Osteocyte (in vitro differentiated cells): ENCODE measurements around the gene SIGLEC14. TPM values are rescaled to one million over a fixed set of nuclear protein-coding genes. Genes with fewer than 3 reads are reported as not detected.

Experiments
- DNase-seq: peaks from one replicate; pipeline ENCODE4 v3.0.0; 2021; ENCODE audit warnings: mixed read lengths; ENCODE audit not compliant: unreplicated experiment; ENCODE audit errors: extremely low spot score
- H3K27ac Mint-ChIP-seq: one replicate; pipeline ENCODE4 v1.8.0; 2021; ENCODE audit warnings: mild to moderate bottlenecking, mixed read lengths; ENCODE audit not compliant: unreplicated experiment
- H3K27me3 Mint-ChIP-seq: one replicate; pipeline ENCODE4 v1.8.0; 2021; ENCODE audit warnings: mixed read lengths; ENCODE audit not compliant: unreplicated experiment
- H3K36me3 Mint-ChIP-seq: one replicate; pipeline ENCODE4 v1.8.0; 2021; ENCODE audit warnings: mixed read lengths; ENCODE audit not compliant: unreplicated experiment
- H3K4me1 Mint-ChIP-seq: one replicate; pipeline ENCODE4 v1.8.0; 2021; ENCODE audit warnings: mixed read lengths; ENCODE audit not compliant: unreplicated experiment
- H3K4me3 Mint-ChIP-seq: one replicate; pipeline ENCODE4 v1.8.0; 2021; ENCODE audit warnings: mild to moderate bottlenecking, moderate library complexity, mixed read lengths; ENCODE audit not compliant: unreplicated experiment
- H3K9me3 Mint-ChIP-seq: one replicate; pipeline ENCODE4 v1.8.0; 2021; ENCODE audit warnings: mixed read lengths; ENCODE audit not compliant: unreplicated experiment
- total RNA-seq: library from RNA; stranded (reverse); gene quantifications from 2 replicates; pipeline ENCODE4 v1.2.1, GENCODE V29; 2021
- TF ChIP-seq, protein P1 (sequence below): fragments of 200-600 bp; sonication (generic); IDR thresholded peaks from 2 replicates; pipeline ENCODE4 v1.5.0; 2021; ENCODE audit warnings: antibody characterized with exemption, mild to moderate bottlenecking, moderate library complexity

The SIGLEC14 gene
- total RNA-seq, 1 donor from 2014 or later, result not detected

DNA sequence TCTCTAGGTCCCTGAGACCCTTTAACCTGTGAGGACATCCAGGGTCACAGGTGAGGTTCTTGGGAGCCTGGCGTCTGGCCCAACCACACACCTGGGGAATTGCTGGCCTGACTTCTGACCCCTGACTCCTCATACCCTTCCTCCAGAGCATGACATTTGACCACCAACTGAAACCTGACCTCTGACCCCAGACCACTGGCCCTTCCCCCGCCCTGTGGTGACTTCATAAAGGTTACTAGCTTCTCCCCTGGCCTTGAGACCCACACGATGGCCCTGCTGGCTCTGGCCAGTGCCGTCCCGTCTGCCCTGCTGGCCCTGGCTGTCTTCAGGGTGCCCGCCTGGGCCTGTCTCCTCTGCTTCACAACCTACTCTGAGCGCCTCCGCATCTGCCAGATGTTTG, 46.6 kb upstream of the SIGLEC14 start, which contains the start of gene SPACA6:
SPACA6 (plus strand) TSS at position 71 of the 400 bp plus-strand sequence; CDS start at position 268, 197 bp downstream.
- no peaks in the 10 kb centered on the region for H3K9me3 Mint-ChIP-seq
- TF ChIP-seq, protein P1, sequence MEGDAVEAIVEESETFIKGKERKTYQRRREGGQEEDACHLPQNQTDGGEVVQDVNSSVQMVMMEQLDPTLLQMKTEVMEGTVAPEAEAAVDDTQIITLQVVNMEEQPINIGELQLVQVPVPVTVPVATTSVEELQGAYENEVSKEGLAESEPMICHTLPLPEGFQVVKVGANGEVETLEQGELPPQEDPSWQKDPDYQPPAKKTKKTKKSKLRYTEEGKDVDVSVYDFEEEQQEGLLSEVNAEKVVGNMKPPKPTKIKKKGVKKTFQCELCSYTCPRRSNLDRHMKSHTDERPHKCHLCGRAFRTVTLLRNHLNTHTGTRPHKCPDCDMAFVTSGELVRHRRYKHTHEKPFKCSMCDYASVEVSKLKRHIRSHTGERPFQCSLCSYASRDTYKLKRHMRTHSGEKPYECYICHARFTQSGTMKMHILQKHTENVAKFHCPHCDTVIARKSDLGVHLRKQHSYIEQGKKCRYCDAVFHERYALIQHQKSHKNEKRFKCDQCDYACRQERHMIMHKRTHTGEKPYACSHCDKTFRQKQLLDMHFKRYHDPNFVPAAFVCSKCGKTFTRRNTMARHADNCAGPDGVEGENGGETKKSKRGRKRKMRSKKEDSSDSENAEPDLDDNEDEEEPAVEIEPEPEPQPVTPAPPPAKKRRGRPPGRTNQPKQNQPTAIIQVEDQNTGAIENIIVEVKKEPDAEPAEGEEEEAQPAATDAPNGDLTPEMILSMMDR, result no peak
- peak within 1 kb of the TSS; percentile 61 for H3K27ac Mint-ChIP-seq
- DNase-seq, result peak; percentile 78
- H3K4me3 Mint-ChIP-seq, result peak within 1 kb of the TSS; percentile 92
- H3K27me3 Mint-ChIP-seq, result no peaks in the 10 kb centered on the region
- peaks cover 40% of the 10 kb centered on the region for H3K4me1 Mint-ChIP-seq
- H3K36me3 Mint-ChIP-seq, result peaks cover 40% of the 10 kb centered on the region

DNA sequence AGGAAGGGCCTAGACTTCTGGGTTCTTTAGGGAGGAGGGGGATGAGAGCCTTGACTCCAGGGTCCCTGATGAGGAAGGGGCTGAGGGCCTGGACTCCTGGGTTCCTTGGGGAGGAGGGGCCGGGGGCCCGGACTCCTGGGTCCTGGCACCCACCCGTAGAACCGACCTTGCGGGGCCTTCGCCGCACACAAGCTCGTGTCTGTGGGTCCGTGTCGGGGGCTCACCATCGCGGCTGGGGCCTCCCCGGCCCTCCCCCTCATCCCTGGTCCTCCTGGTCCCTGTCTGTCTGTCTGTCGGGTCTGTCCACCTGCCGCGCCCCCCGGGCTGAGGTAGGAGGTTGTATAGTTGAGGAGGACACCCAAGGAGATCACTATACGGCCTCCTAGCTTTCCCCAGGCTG, 45.8 kb upstream of the SIGLEC14 start:
- H3K4me1 Mint-ChIP-seq, result peaks cover 43% of the 10 kb centered on the region
- DNase-seq, result peak; percentile 83
- no peaks in the 10 kb centered on the region for H3K9me3 Mint-ChIP-seq
- H3K27ac Mint-ChIP-seq, result peak overlapping the region; percentile 61
- TF ChIP-seq, protein P1, result no peak
- H3K36me3 Mint-ChIP-seq, result peaks cover 33% of the 10 kb centered on the region
- H3K27me3 Mint-ChIP-seq, result no peaks in the 10 kb centered on the region
- peak overlapping the region; percentile 92 for H3K4me3 Mint-ChIP-seq

DNA sequence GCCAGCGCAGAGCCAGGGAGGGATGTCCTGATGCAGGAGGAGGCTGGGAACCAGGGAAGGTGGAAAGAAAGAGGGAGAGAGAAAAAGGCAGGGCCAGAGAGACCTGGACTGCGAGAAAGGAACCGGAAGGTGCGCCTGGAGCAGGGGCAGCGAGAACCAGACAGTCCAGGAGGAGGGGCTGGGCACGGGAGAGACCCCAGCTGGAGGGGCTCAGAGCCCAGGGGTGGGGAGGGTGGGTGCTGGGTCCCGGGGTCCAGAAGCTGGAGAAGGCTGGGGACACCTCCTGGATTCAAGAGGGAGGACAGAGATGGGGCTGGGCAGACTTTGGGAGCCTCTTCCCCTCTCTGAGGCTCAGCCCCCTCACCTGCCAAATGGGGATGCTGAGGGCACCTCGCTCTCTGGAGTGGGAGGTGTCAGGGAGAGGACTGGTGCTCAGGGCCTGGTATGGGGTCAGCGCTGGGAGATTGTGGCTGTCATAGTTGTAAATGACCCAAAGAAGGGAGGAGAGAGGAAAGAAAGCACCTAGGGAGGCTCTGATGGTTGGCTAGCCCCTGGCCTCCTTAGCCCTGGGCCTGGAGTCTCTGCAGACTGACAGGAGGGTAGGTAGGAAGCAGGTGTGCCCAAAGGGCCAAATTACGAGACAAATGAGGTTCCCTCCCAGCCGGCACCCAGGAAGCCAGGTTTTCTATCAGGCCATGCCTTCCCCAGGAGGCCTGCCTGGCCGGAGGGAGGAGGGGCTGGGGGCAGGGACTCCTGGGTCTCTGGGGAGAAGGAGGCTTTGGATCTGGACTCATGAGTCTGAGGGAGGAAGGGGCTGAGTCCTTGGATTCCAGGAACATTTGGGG, 45.2 kb upstream of the SIGLEC14 start:
- Mint-ChIP-seq H3K27ac (peak overlapping the region; percentile 88), H3K4me1 (peaks cover 48% of the 10 kb centered on the region), H3K9me3 (no peaks in the 10 kb centered on the region), H3K27me3 (no peaks in the 10 kb centered on the region), H3K36me3 (peaks cover 27% of the 10 kb centered on the region), H3K4me3 (peak overlapping the region; percentile 92)
- TF ChIP-seq, protein P1, result no peak
- peak; percentile 68 for DNase-seq

DNA sequence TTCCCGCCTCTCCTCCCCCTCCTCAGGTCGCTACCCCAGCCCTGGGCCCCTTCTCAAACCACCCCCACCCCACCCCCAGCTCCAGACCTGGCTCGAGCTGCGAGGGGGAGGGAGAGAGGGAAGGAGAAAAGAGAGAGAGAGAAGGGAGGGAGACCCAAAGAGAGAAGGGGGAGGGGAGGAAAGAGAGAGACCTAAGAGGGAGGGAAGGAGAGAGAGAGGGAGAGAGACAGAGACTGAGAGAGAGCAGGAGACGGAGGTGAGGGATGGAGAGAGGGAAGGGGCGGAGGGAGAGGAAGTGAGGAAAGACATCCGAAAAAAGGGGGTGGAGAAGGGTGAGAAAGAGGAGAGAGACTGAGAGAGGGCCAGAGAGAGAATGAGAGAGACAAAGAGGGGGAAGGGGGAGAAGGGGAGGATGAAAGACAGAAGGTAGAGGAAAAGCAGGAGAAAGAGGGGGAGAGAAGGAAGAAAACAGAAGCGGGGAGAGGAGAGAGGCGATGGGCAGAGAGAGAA, 44.5 kb upstream of the SIGLEC14 start:
- peaks cover 21% of the 10 kb centered on the region for H3K36me3 Mint-ChIP-seq
- TF ChIP-seq, protein P1, result no peak
- no peak for DNase-seq
- no peaks in the 10 kb centered on the region for H3K9me3 Mint-ChIP-seq
- H3K4me1 Mint-ChIP-seq, result peaks cover 52% of the 10 kb centered on the region
- peak overlapping the region; percentile 88 for H3K27ac Mint-ChIP-seq
- peak overlapping the region; percentile 92 for H3K4me3 Mint-ChIP-seq
- H3K27me3 Mint-ChIP-seq, result no peaks in the 10 kb centered on the region

DNA sequence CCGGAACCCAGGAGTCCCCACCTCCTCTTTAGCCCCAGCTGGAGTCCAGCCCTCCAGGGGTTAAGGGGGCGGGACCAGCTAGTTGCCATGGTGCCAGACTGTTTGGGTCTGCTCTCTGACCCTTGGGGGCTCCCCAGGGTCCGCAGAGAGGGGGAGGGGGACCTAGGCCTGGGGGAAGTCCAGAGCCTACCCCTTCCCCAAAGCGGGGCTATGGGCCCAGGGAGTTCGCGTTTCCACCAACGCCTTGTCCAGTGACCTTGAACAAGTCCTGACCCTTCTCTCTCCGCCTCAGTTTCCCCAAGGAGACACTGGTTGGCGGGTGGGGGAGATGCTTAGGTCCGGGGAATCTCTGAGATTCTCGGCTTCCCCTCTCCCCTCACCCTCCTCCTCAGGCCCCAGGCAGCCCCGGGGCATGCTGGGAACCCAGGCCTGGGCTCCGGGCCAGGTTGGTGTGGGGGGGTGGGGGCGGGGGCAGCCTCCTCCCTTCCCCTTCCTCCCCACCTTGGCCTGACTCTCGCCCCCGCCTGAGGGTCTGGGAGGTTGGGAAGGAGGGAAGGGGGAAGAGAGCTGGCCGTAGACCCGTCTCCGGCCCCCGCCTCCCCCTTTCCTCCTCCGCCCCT, 43.9 kb upstream of the SIGLEC14 start:
- Mint-ChIP-seq H3K4me1 (peaks cover 52% of the 10 kb centered on the region), H3K36me3 (peaks cover 15% of the 10 kb centered on the region), H3K4me3 (peak overlapping the region; percentile 92), H3K27ac (peak overlapping the region; percentile 96), H3K27me3 (no peaks in the 10 kb centered on the region), H3K9me3 (no peaks in the 10 kb centered on the region)
- TF ChIP-seq, protein P1, result no peak
- peak; percentile 92 for DNase-seq
